OCI-LY1 (cell line): ENCODE data around the gene C11orf21.

Experiments used
- EZH2 ChIP-seq: fragments of 200-600 bp; sonication (generic), shearing (Covaris generic); IDR thresholded peaks from 2 replicates; pipeline ENCODE4 v1.8.0; 2017; ENCODE audit warnings: borderline replicate concordance, mixed run types, mild to moderate bottlenecking, antibody characterized with exemption, low read length, moderate library complexity, mixed read lengths
- TF ChIP-seq, protein P1 (sequence below): fragments of 200-600 bp; sonication (generic), shearing (Covaris generic); IDR thresholded peaks from 2 replicates; pipeline ENCODE4 v1.5.1; 2017; ENCODE audit warnings: mild to moderate bottlenecking, antibody characterized with exemption, low read length, moderate library complexity, mixed read lengths

DNA sequence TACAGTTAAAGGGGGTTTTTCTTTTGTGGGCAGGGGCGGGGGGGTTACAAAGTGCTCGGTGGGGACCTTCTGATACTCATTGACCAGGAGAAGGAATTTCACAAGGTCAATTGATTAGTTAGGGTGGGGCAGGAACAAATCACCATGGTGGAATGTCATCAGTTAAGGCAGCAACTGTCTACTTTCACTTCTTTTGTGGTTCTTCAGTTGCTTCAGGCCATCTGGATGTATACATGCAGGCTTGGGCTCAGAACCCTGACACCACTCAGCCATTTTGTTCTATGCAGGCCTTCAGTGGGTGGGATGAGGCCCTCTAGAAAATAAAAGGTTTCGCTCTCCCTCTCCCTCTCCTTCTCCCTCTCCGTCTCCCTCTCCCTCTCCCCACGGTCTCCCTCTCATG, 29.7 kb upstream of the C11orf21 start:
- TF ChIP-seq, protein P1, sequence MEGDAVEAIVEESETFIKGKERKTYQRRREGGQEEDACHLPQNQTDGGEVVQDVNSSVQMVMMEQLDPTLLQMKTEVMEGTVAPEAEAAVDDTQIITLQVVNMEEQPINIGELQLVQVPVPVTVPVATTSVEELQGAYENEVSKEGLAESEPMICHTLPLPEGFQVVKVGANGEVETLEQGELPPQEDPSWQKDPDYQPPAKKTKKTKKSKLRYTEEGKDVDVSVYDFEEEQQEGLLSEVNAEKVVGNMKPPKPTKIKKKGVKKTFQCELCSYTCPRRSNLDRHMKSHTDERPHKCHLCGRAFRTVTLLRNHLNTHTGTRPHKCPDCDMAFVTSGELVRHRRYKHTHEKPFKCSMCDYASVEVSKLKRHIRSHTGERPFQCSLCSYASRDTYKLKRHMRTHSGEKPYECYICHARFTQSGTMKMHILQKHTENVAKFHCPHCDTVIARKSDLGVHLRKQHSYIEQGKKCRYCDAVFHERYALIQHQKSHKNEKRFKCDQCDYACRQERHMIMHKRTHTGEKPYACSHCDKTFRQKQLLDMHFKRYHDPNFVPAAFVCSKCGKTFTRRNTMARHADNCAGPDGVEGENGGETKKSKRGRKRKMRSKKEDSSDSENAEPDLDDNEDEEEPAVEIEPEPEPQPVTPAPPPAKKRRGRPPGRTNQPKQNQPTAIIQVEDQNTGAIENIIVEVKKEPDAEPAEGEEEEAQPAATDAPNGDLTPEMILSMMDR: no peak
- no peak for TF ChIP-seq EZH2
